NCI-H2227 (cell line): ENCODE data around the gene RO60.
A peak's percentile ranks its signal among the peaks of the same experiment; 100 is the strongest.

Experiments used
- DNase-seq: peaks from one replicate; lab custom pipeline; 2025; ENCODE audit not compliant: unreplicated experiment; lab: John Stamatoyannopoulos, UW

Gene RO60

DNA sequence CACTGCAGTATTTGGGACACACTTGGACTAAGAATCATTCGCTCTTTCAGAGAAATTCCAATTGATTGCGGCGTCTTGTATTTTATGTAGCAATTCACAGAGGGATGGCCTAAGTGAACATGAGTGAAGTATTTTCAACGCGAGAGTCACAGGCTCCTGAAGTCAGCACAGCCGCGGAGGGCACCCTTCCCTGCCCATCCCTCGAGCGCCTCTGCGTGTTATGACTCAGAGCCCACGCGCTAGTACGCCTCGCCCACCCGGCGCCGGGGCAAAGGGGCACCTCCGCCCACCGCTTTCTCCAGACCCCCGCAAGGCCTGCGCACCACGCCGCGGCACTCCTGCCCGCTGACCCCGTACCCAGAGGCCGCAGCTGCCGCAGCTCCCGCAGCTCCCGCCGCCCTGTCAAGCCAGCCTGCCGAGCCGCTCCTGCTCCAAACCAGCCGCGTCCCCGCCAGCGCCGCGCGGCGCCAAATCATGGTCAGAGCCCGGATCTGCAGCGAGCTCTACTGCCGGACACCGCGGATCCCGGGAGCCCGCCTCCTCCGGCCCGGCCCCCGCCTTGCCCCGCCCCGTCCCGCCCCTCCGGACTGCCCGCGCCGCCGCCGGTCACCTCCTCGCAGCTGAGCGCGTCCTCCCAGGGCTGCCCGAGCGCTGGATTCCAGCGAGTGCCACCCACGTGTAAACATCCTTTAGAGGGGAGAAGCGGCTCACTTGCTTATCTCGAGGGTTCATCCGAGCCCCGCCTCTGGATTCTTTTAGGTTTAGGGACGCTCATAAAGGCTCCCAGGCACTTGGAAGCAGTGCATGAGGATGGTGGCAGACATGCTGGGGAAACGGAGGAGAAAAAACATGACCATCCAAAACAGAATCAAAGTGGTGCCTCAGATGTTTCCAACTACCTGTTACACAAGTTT lies 45.8 kb downstream of the RO60 start, which contains the start of gene GLRX2:
Gene GLRX2 (minus strand): TSS at position 508 of the 914 bp plus-strand sequence. CDS start 32 bp downstream, at position 476.
- peak; percentile 89 for DNase-seq

DNA sequence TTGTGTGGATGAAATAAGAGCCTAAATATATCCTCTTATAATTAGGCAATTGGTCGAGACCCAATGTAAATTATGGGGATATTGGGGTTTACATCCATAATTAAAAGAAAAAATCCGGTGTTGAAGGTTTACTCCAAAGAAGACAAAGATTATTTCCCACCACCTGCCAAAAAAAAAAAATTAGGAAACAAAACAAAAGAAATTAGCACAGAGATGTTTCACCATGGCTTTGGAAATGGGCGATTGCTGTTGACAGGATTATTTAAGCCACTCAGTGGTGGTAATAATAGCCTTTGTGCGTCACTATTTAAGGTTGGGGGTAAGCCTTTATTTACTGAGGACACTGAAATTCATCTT lies 46.4 kb downstream of the RO60 start:
- DNase-seq, result peak; percentile 50

DNA sequence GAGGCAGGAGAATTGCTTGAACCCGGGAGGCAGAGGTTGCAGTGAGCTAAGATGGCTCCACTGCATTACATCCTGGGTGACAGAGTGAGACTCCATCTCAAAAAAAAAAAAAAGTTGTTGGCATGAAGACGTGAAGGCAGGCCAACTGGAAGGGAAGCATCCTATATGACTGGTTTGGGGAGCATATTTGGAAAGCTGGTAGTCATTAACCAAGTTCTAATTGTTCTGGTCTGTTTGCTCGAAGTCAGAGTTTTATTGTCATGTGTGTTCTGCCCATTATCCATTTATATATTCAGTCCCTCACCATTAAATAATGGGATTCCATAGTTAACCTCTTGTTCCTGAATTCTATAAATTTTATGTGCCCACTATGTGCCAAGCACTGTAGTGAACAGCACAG lies 49.1 kb downstream of the RO60 start:
- no peak for DNase-seq
